CD14-positive monocyte (primary cell): ENCODE data around the gene CXCL17. TPM values are rescaled to one million over a fixed set of nuclear protein-coding genes. Genes with fewer than 3 reads are reported as not detected.

Experiments used
- DNase-seq, 3 donors: peaks; one replicate each; pipeline ENCODE4 v3.0.0-alpha.2; 2011 to 2022
- H2AFZ ChIP-seq: 2 replicates; pipeline ENCODE4 v1.6.0; 2012; ENCODE audit warnings: mild to moderate bottlenecking, low read depth, low read length, inconsistent platforms; ENCODE audit not compliant: insufficient read depth, poor library complexity, severe bottlenecking
- H3K27ac ChIP-seq, 2 donors: 1 replicate in 1 of 2; 2 replicates in 1 of 2; pipeline ENCODE4 v1.5.1; 2012 to 2013; ENCODE audit warnings: low read length in 2 of 2, control low read depth in 1 of 2, inconsistent platforms in 1 of 2, low read depth in 1 of 2, mild to moderate bottlenecking in 1 of 2
- H3K27me3 ChIP-seq, 2 donors: one replicate each; pipeline versions ENCODE4 v1.6.0 to v1.6.1; 2011 to 2013; ENCODE audit warnings: low read length in 2 of 2; ENCODE audit not compliant: control insufficient read depth in 2 of 2, insufficient read depth in 2 of 2
- H3K36me3 ChIP-seq, 2 donors: replicated peaks in 1 of 2; 1 replicate in 1 of 2; 2 replicates in 1 of 2; pipeline versions ENCODE4 v1.5.1 to v1.6.1; 2012 to 2013; ENCODE audit warnings: low read length in 2 of 2, control low read depth in 1 of 2, inconsistent platforms in 1 of 2, mild to moderate bottlenecking in 1 of 2; ENCODE audit not compliant: insufficient read depth in 2 of 2, control insufficient read depth in 1 of 2
- H3K4me1 ChIP-seq, 2 donors: 1 replicate in 1 of 2; 2 replicates in 1 of 2; pipeline versions ENCODE4 v1.5.1 to v1.6.1; 2012 to 2013; ENCODE audit warnings: low read length in 2 of 2, control low read depth in 1 of 2, inconsistent platforms in 1 of 2, mild to moderate bottlenecking in 1 of 2, moderate library complexity in 1 of 2; ENCODE audit not compliant: insufficient read depth in 2 of 2, control insufficient read depth in 1 of 2
- H3K4me2 ChIP-seq: replicated peaks from 2 replicates; pipeline ENCODE3; 2012; ENCODE audit warnings: low read length, moderate library complexity, mild to moderate bottlenecking; ENCODE audit not compliant: poor library complexity, severe bottlenecking; ENCODE audit errors: extremely low read depth
- H3K4me3 ChIP-seq, 3 experiments: fragments of 200-600 bp in 1 of 3; sonication (generic) in 1 of 3; replicated peaks in 1 of 3; 1 replicate in 2 of 3; 2 replicates in 1 of 3; pipeline ENCODE4 v1.5.1; 2011 to 2013; ENCODE audit warnings: low read length in 3 of 3, mild to moderate bottlenecking in 3 of 3, control low read depth in 2 of 3, low read depth in 2 of 3, inconsistent platforms in 1 of 3, moderate library complexity in 1 of 3
- H3K79me2 ChIP-seq: 2 replicates; pipeline ENCODE4 v1.6.0; 2012; ENCODE audit warnings: mild to moderate bottlenecking, control low read depth, inconsistent platforms, low read length, moderate library complexity; ENCODE audit not compliant: insufficient read depth
- H3K9ac ChIP-seq: 2 replicates; pipeline ENCODE4 v1.6.0; 2017; ENCODE audit warnings: low read length, mild to moderate bottlenecking; ENCODE audit not compliant: insufficient read depth, poor library complexity, severe bottlenecking
- H3K9me3 ChIP-seq, 2 donors: replicated peaks in 1 of 2; 1 replicate in 1 of 2; 2 replicates in 1 of 2; pipeline versions ENCODE4 v1.5.1 to v1.6.1; 2012 to 2013; ENCODE audit warnings: low read length in 2 of 2, control low read depth in 1 of 2; ENCODE audit not compliant: control insufficient read depth in 1 of 2, insufficient read depth in 1 of 2
- H4K20me1 ChIP-seq: 2 replicates; pipeline ENCODE4 v1.6.0; 2012; ENCODE audit warnings: mild to moderate bottlenecking, low read length, control low read depth, moderate library complexity; ENCODE audit not compliant: insufficient read depth
- H3K27ac Mint-ChIP-seq, 7 donors: one replicate each; pipeline ENCODE4 v1.8.0; 2020; ENCODE audit warnings: mild to moderate bottlenecking in 7 of 7, mixed read lengths in 7 of 7, moderate library complexity in 6 of 7, inconsistent platforms in 2 of 7
- H3K27me3 Mint-ChIP-seq, 3 donors: one replicate each; pipeline ENCODE4 v1.8.0; 2021 to 2022; ENCODE audit warnings: low read depth in 3 of 3, mild to moderate bottlenecking in 3 of 3, mixed read lengths in 3 of 3, moderate library complexity in 3 of 3, inconsistent platforms in 1 of 3
- H3K36me3 Mint-ChIP-seq, 2 donors: one replicate each; pipeline ENCODE4 v1.8.0; 2020; ENCODE audit warnings: mixed read lengths in 2 of 2, inconsistent platforms in 1 of 2, mild to moderate bottlenecking in 1 of 2
- H3K4me1 Mint-ChIP-seq: one replicate; pipeline ENCODE4 v1.8.0; 2020; ENCODE audit warnings: mild to moderate bottlenecking, mixed read lengths
- H3K4me3 Mint-ChIP-seq, 2 donors: one replicate each; pipeline ENCODE4 v1.8.0; 2020; ENCODE audit warnings: mild to moderate bottlenecking in 2 of 2, mixed read lengths in 2 of 2, moderate library complexity in 1 of 2
- H3K9me3 Mint-ChIP-seq, 7 donors: one replicate each; pipeline ENCODE4 v1.8.0; 2020 to 2022; ENCODE audit warnings: mixed read lengths in 7 of 7, mild to moderate bottlenecking in 6 of 7, moderate library complexity in 6 of 7, inconsistent platforms in 2 of 7
- WGBS: methylation state at CpG from one replicate; pipeline ENCODE4 v1.1.5; 2013; ENCODE audit warnings: missing lambda C conversion rate; ENCODE audit not compliant: insufficient coverage; 5-methylcytosine and 5-hydroxymethylcytosine counted together
- intact Hi-C, 2 donors: fragments of 100-400 bp; cut with micrococcal nuclease; formaldehyde crosslinking; loops; one replicate each; pipeline versions ENCODE4 v1.15.0 to v1.15.1; 2023
- polyA plus RNA-seq, 3 donors: library from polyadenylated mRNA; depleted of rRNA in 1 of 3; unstranded in 2 of 3; stranded (reverse) in 1 of 3; fragments of 300-500 nt in 2 of 3; fragments of >200 nt in 1 of 3; fragmentation: Illumina TruSeq in 2 of 3; gene quantifications; 1 replicate in 2 of 3; 2 replicates in 1 of 3; pipeline ENCODE4 v1.2.3, GENCODE V29; 2012 to 2021
- TF ChIP-seq, protein P1 (sequence below): fragments of 200-600 bp; IDR thresholded peaks from one replicate; pipeline ENCODE4 v1.8.0; 2022; ENCODE audit warnings: antibody characterized with exemption, mild to moderate bottlenecking

CXCL17 gene
- polyA plus RNA-seq, 3 donors = not detected

- Mint-ChIP-seq H3K4me3 (no peak overlapping the region), H3K9me3 (peaks cover 0 to 10% (median 4%) of the 10 kb centered on the region in 7 donors), H3K4me1 (peaks cover 11% of the 10 kb centered on the region), H3K27ac (no peak overlapping the region), H3K27me3 (peaks cover 18 to 32% (median 30%) of the 10 kb centered on the region in 3 donors), H3K36me3 (peaks cover 0 to 2% of the 10 kb centered on the region in 2 donors)
- Histone ChIP-seq H3K9ac (no peak overlapping the region), H3K36me3 (no peaks in the 10 kb centered on the region), H3K4me3 (no peak overlapping the region), H3K9me3 (no peaks in the 10 kb centered on the region), H3K27ac (no peak overlapping the region), H3K27me3 (peaks cover 0 to 16% of the 10 kb centered on the region in 2 donors), H3K4me2 (no peak overlapping the region), H2AFZ (no peak overlapping the region), H4K20me1 (no peaks in the 10 kb centered on the region), H3K79me2 (no peaks in the 10 kb centered on the region), H3K4me1 (peaks cover 5 to 6% of the 10 kb centered on the region in 2 donors)
- WGBS = 91% methylated on average over 2 of the region's 3 CpGs
- TF ChIP-seq, protein P1, sequence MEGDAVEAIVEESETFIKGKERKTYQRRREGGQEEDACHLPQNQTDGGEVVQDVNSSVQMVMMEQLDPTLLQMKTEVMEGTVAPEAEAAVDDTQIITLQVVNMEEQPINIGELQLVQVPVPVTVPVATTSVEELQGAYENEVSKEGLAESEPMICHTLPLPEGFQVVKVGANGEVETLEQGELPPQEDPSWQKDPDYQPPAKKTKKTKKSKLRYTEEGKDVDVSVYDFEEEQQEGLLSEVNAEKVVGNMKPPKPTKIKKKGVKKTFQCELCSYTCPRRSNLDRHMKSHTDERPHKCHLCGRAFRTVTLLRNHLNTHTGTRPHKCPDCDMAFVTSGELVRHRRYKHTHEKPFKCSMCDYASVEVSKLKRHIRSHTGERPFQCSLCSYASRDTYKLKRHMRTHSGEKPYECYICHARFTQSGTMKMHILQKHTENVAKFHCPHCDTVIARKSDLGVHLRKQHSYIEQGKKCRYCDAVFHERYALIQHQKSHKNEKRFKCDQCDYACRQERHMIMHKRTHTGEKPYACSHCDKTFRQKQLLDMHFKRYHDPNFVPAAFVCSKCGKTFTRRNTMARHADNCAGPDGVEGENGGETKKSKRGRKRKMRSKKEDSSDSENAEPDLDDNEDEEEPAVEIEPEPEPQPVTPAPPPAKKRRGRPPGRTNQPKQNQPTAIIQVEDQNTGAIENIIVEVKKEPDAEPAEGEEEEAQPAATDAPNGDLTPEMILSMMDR = no peak
- intact Hi-C loops = no loop called here
- no peak for DNase-seq
These were observed 14.1 kb downstream of the CXCL17 start for GRCh38 chr19:42428676-42429075.

DNA sequence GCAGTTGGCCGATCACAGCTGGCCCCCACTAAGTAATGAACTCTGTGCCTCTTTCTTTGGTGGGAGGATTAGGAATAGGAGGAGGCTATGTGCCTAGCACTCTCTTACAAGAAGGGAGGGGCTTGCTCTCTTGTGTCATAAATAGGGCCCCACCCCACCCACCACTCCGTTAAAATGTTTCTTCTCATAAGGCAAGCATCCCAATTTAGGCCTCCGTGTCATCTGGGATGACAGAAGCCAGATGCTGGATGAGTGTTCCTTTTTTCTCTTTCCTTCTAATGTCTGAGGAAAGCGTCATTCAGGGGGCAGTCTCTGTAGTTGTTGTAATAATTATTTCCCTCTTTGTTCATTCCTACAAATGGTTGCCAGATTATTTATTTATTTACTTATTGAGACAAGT is 15.4 kb downstream of the CXCL17 start, which contains the start of gene LIPE:
TSS of gene LIPE (minus strand) at position 76 of the 400 bp plus-strand sequence. CDS start 239 bp downstream, outside the sequence.
- H2AFZ ChIP-seq = no peak within 1 kb of the TSS
- H3K79me2 ChIP-seq = no peaks in the 10 kb centered on the region
- H3K9me3 ChIP-seq = no peaks in the 10 kb centered on the region
- H3K4me1 Mint-ChIP-seq = peaks cover 22% of the 10 kb centered on the region
- H3K4me2 ChIP-seq = no peak within 1 kb of the TSS
- no peaks in the 10 kb centered on the region for H3K36me3 ChIP-seq
- H3K4me1 ChIP-seq = peaks cover 19 to 20% of the 10 kb centered on the region in 2 donors
- no peak within 1 kb of the TSS for H3K9ac ChIP-seq
- H3K27ac Mint-ChIP-seq = peak within 1 kb of the TSS in 1 of 7 donors; percentile 45
- no peak for DNase-seq
- no peak within 1 kb of the TSS for H3K4me3 ChIP-seq
- peaks cover 0 to 16% (median 4%) of the 10 kb centered on the region in 7 donors for H3K9me3 Mint-ChIP-seq
- no peaks in the 10 kb centered on the region for H4K20me1 ChIP-seq
- peaks cover 32 to 45% (median 35%) of the 10 kb centered on the region in 3 donors for H3K27me3 Mint-ChIP-seq
- TF ChIP-seq, protein P1 = no peak
- WGBS = no CpG with 5 or more reads among the region's 4 CpGs
- intact Hi-C loops = no loop called here
- peaks cover 0 to 2% of the 10 kb centered on the region in 2 donors for H3K36me3 Mint-ChIP-seq
- peaks cover 0 to 28% of the 10 kb centered on the region in 2 donors for H3K27me3 ChIP-seq
- peak within 1 kb of the TSS in 1 of 2 donors; percentile 31 for H3K4me3 Mint-ChIP-seq
- H3K27ac ChIP-seq = no peak within 1 kb of the TSS
